ENCODE results near the gene HFE. TPM values are rescaled to one million over a fixed set of nuclear protein-coding genes. Genes with fewer than 3 reads are reported as not detected.
"Not testable (repeated sequence)": the region's sequence is repeated elsewhere in the genome, so short reads cannot be mapped to it uniquely, and the experiment has no call there.

The HFE gene
- total and polyA plus RNA-seq, 5 donors = 4.3 to 13.2 (median 7.4) TPM

GRCh38 chr6:26052762-26053250, 34.4 kb upstream of the HFE start:
- 97% methylated on average over 18 of the region's 18 CpGs for WGBS
- H3K4me3 ChIP-seq (ENCODE audit: low read length); H3K4me1 ChIP-seq (ENCODE audit: control insufficient read depth, insufficient read depth, low read length); H3K9me3 ChIP-seq (ENCODE audit: control insufficient read depth, low read length); DNase-seq; H3K27me3 ChIP-seq (ENCODE audit: control insufficient read depth, insufficient read depth); H3K27ac ChIP-seq (ENCODE audit: low read length); ATAC-seq: not testable (repeated sequence)
- intact Hi-C loops (cut with DNase I) = loop anchor here in 1 of 4 donors (10.0 kb wide), 1 partner anchor 142 kb away; a partner anchor contains a TSS

- peak overlapping the region; percentile 86 for H3K4me3 ChIP-seq (ENCODE audit: low read length)
- no peak for DNase-seq
These were observed 33.0 kb upstream of the HFE start for GRCh38 chr6:26053992-26054780.

GRCh38 chr6:26054781-26055718, 32.2 kb upstream of the HFE start:
- WGBS = under 1% methylated on average over 31 of the region's 31 CpGs

More at GRCh38 chr6:26053992-26054780, 33.0 kb upstream of the HFE start:
- 10% methylated on average over 8 of the region's 8 CpGs for WGBS
- ATAC-seq = no peak
- no peaks in the 10 kb centered on the region for H3K27me3 ChIP-seq (ENCODE audit: control insufficient read depth, insufficient read depth)
- no peaks in the 10 kb centered on the region for H3K9me3 ChIP-seq (ENCODE audit: control insufficient read depth, low read length)
- H3K4me1 ChIP-seq (ENCODE audit: control insufficient read depth, insufficient read depth, low read length) = no peaks in the 10 kb centered on the region
- intact Hi-C loops (cut with DNase I) = loop anchor here in 1 of 4 donors (10.0 kb wide), 1 partner anchor 141 kb away; a partner anchor contains a TSS
- H3K27ac ChIP-seq (ENCODE audit: low read length) = peak overlapping the region; percentile 59

GRCh38 chr6:26055719-26056582, 31.3 kb upstream of the HFE start:
- intact Hi-C loops (cut with DNase I) = loop anchor here in 1 of 4 donors (10.0 kb wide), 1 partner anchor 139 kb away; a partner anchor contains a TSS
- Histone ChIP-seq H3K9me3 (ENCODE audit: control insufficient read depth, low read length) (no peaks in the 10 kb centered on the region), H3K27ac (ENCODE audit: low read length) (peak overlapping the region; percentile 99), H3K4me3 (ENCODE audit: low read length) (peak overlapping the region; percentile 86), H3K4me1 (ENCODE audit: control insufficient read depth, insufficient read depth, low read length) (no peaks in the 10 kb centered on the region), H3K27me3 (ENCODE audit: control insufficient read depth, insufficient read depth) (no peaks in the 10 kb centered on the region)
- WGBS = under 1% methylated on average over 51 of the region's 51 CpGs
- ATAC-seq (peak; percentile 96), DNase-seq (peak; percentile 89 to 96 (median 95))

More at GRCh38 chr6:26054781-26055718, 32.2 kb upstream of the HFE start:
- Histone ChIP-seq H3K27me3 (ENCODE audit: control insufficient read depth, insufficient read depth) (no peaks in the 10 kb centered on the region), H3K4me1 (ENCODE audit: control insufficient read depth, insufficient read depth, low read length) (no peaks in the 10 kb centered on the region), H3K27ac (ENCODE audit: low read length) (peak overlapping the region; percentile 99), H3K4me3 (ENCODE audit: low read length) (peak overlapping the region; percentile 86), H3K9me3 (ENCODE audit: control insufficient read depth, low read length) (no peaks in the 10 kb centered on the region)
- peak; percentile 85 to 89 (median 89) for DNase-seq
- ATAC-seq = peak; percentile 89 to 93
- intact Hi-C loops (cut with DNase I) = loop anchor here in 1 of 4 donors (10.0 kb wide), 1 partner anchor 140 kb away; a partner anchor contains a TSS

- intact Hi-C loops (cut with DNase I) = loop anchor here in 1 of 4 donors (10.0 kb wide), 1 partner anchor 138 kb away; a partner anchor contains a TSS
- peak in 1 of 3 donors; percentile 53 for DNase-seq
- peak; percentile 50 to 56 for ATAC-seq
- Histone ChIP-seq H3K27ac (ENCODE audit: low read length) (peak overlapping the region; percentile 99), H3K9me3 (ENCODE audit: control insufficient read depth, low read length) (no peaks in the 10 kb centered on the region), H3K4me1 (ENCODE audit: control insufficient read depth, insufficient read depth, low read length) (no peaks in the 10 kb centered on the region), H3K4me3 (ENCODE audit: low read length) (peak overlapping the region; percentile 86), H3K27me3 (ENCODE audit: control insufficient read depth, insufficient read depth) (no peaks in the 10 kb centered on the region)
- 1% methylated on average over 14 of the region's 14 CpGs for WGBS
These were observed 30.5 kb upstream of the HFE start for GRCh38 chr6:26056583-26057350.

- Histone ChIP-seq H3K4me3 (ENCODE audit: low read length) (no peak overlapping the region), H3K4me1 (ENCODE audit: control insufficient read depth, insufficient read depth, low read length) (no peaks in the 10 kb centered on the region), H3K27me3 (ENCODE audit: control insufficient read depth, insufficient read depth) (no peaks in the 10 kb centered on the region), H3K27ac (ENCODE audit: low read length) (no peak overlapping the region), H3K9me3 (ENCODE audit: control insufficient read depth, low read length) (no peaks in the 10 kb centered on the region)
- DNase-seq = no peak
- no peak for ATAC-seq
- intact Hi-C loops (cut with DNase I) = loop anchor here in 1 of 4 donors (10.0 kb wide), 1 partner anchor 137 kb away; a partner anchor contains a TSS
- 95% methylated on average over 3 of the region's 3 CpGs for WGBS
These were observed 29.3 kb upstream of the HFE start for GRCh38 chr6:26057899-26058298.

GRCh38 chr6:26058477-26059033, 28.7 kb upstream of the HFE start:
- H3K27me3 ChIP-seq (ENCODE audit: control insufficient read depth, insufficient read depth); H3K4me3 ChIP-seq (ENCODE audit: low read length): not testable (repeated sequence)
- 96% methylated on average over 12 of the region's 12 CpGs for WGBS

GRCh38 chr6:26059941-26060340, 27.3 kb upstream of the HFE start:
- WGBS = 91% methylated on average over 4 of the region's 4 CpGs
- ATAC-seq (no peak), DNase-seq (no peak)
- H3K27ac ChIP-seq (ENCODE audit: low read length) = no peak overlapping the region
- no peak overlapping the region for H3K4me3 ChIP-seq (ENCODE audit: low read length)
- no peaks in the 10 kb centered on the region for H3K9me3 ChIP-seq (ENCODE audit: control insufficient read depth, low read length)
- intact Hi-C loops (cut with DNase I) = loop anchor here in 1 of 4 donors (10.0 kb wide), 1 partner anchor 135 kb away; a partner anchor contains a TSS
- H3K27me3 ChIP-seq (ENCODE audit: control insufficient read depth, insufficient read depth) = no peaks in the 10 kb centered on the region
- no peaks in the 10 kb centered on the region for H3K4me1 ChIP-seq (ENCODE audit: control insufficient read depth, insufficient read depth, low read length)

More at GRCh38 chr6:26058477-26059033, 28.7 kb upstream of the HFE start:
- H3K27ac ChIP-seq (ENCODE audit: low read length); DNase-seq; ATAC-seq; H3K9me3 ChIP-seq (ENCODE audit: control insufficient read depth, low read length); H3K4me1 ChIP-seq (ENCODE audit: control insufficient read depth, insufficient read depth, low read length): not testable (repeated sequence)
- intact Hi-C loops (cut with DNase I) = loop anchor here in 1 of 4 donors (10.0 kb wide), 1 partner anchor 136 kb away; a partner anchor contains a TSS

- intact Hi-C loops (cut with DNase I) = loop anchor here in 3 of 4 donors (2.0 kb wide), 1 partner anchor 32 kb away; no protein-coding TSS in a partner anchor
- ATAC-seq = peak; percentile 57 to 75
- 30% methylated on average over 10 of the region's 10 CpGs for WGBS
These were observed 22.5 kb upstream of the HFE start for GRCh38 chr6:26064619-26065257.

More at GRCh38 chr6:26064619-26065257, 22.5 kb upstream of the HFE start:
- Histone ChIP-seq H3K4me3 (ENCODE audit: low read length) (no peak overlapping the region), H3K4me1 (ENCODE audit: control insufficient read depth, insufficient read depth, low read length) (no peaks in the 10 kb centered on the region), H3K27me3 (ENCODE audit: control insufficient read depth, insufficient read depth) (no peaks in the 10 kb centered on the region), H3K27ac (ENCODE audit: low read length) (no peak overlapping the region), H3K9me3 (ENCODE audit: control insufficient read depth, low read length) (no peaks in the 10 kb centered on the region)
- no peak for DNase-seq

All from right cardiac atrium (tissue), 5 donors.